Muscle of leg (tissue), 11 donors: ENCODE results near the gene OR10C1. TPM values are rescaled to one million over a fixed set of nuclear protein-coding genes. Genes with fewer than 3 reads are reported as not detected.

Experiments
- DNase-seq: peaks from one replicate; pipeline ENCODE4 v3.0.0; 2013
- H3K27ac ChIP-seq: one replicate; pipeline ENCODE4 v1.5.1; 2013; ENCODE audit warnings: mild to moderate bottlenecking, low read length, control low read depth
- H3K27me3 ChIP-seq: one replicate; pipeline ENCODE4 v1.6.1; 2013; ENCODE audit warnings: low read length; ENCODE audit not compliant: control insufficient read depth, insufficient read depth
- H3K36me3 ChIP-seq: one replicate; pipeline ENCODE4 v1.6.1; 2013; ENCODE audit warnings: low read length; ENCODE audit not compliant: control insufficient read depth, insufficient read depth
- H3K4me1 ChIP-seq: one replicate; pipeline ENCODE4 v1.6.1; 2013; ENCODE audit warnings: low read length; ENCODE audit not compliant: control insufficient read depth, insufficient read depth
- H3K4me3 ChIP-seq: one replicate; pipeline ENCODE4 v1.5.1; 2013; ENCODE audit warnings: low read length, control low read depth
- H3K9me3 ChIP-seq: replicated peaks from 2 replicates; pipeline ENCODE4 v1.6.1; 2013; ENCODE audit warnings: low read depth, low read length; ENCODE audit not compliant: control insufficient read depth
- WGBS: methylation state at CpG from one replicate; pipeline ENCODE4 v1.1.5; 2013; ENCODE audit warnings: missing lambda C conversion rate; ENCODE audit not compliant: insufficient coverage; 5-methylcytosine and 5-hydroxymethylcytosine counted together
- polyA plus RNA-seq, 8 donors: library from polyadenylated mRNA; unstranded; fragments of 120-200 nt; gene quantifications; one replicate each; pipeline versions ENCODE4 v1.2.1 to v1.2.3, GENCODE V29; 2013; ENCODE audit warnings: inconsistent platforms in 1 of 8, low replicate concordance in 1 of 8; ENCODE audit not compliant: insufficient read length in 8 of 8, insufficient read depth in 1 of 8
- total RNA-seq: library from RNA; stranded (reverse); fragments of 120-200 nt; gene quantifications from one replicate; pipeline ENCODE4 v1.2.4, GENCODE V29; 2013

Gene OR10C1
- total and polyA plus RNA-seq, 9 donors, result not detected

- no peaks in the 10 kb centered on the region for H3K4me1 ChIP-seq
- H3K36me3 ChIP-seq, result no peaks in the 10 kb centered on the region
- DNase-seq, result no peak
- no peak overlapping the region for H3K27ac ChIP-seq
- H3K9me3 ChIP-seq, result no peaks in the 10 kb centered on the region
- H3K4me3 ChIP-seq, result no peak overlapping the region
- WGBS, result 80% methylated on average over 1 of the region's 3 CpGs
- no peaks in the 10 kb centered on the region for H3K27me3 ChIP-seq
Observed at GRCh38 chr6:29490055-29490454, 50.9 kb downstream of the OR10C1 start.

GRCh38 chr6:29490552-29490951 lies 51.4 kb downstream of the OR10C1 start:
- no peaks in the 10 kb centered on the region for H3K4me1 ChIP-seq
- H3K9me3 ChIP-seq, result no peaks in the 10 kb centered on the region
- DNase-seq, result no peak
- WGBS, result no CpG with 5 or more reads among the region's 2 CpGs
- H3K27ac ChIP-seq, result no peak overlapping the region
- H3K27me3 ChIP-seq, result no peaks in the 10 kb centered on the region
- H3K36me3 ChIP-seq, result no peaks in the 10 kb centered on the region
- H3K4me3 ChIP-seq, result no peak overlapping the region

Other genes with a start within 250 kb of the OR10C1 start
- not detected for gene OR14J1, start 137.6 kb upstream of the OR10C1 start, total RNA-seq
- gene OR14J1, start 137.6 kb upstream of the OR10C1 start, polyA plus RNA-seq, result under 1 TPM in 6 of 8 donors, not detected in 2; 0.02 to 0.12 (median 0.05) TPM
- not detected for gene OR5V1, start 70.4 kb upstream of the OR10C1 start, total RNA-seq
- gene OR5V1, start 70.4 kb upstream of the OR10C1 start, polyA plus RNA-seq, result not detected
- not detected for gene OR12D3, start 64.0 kb upstream of the OR10C1 start, total RNA-seq
- gene OR12D3, start 64.0 kb upstream of the OR10C1 start, polyA plus RNA-seq, result not detected
- gene OR12D2, start 43.7 kb upstream of the OR10C1 start, total RNA-seq, result not detected
- not detected for gene OR12D2, start 43.7 kb upstream of the OR10C1 start, polyA plus RNA-seq
- gene OR12D1, start 24.4 kb upstream of the OR10C1 start, total RNA-seq, result not detected
- gene OR12D1, start 24.4 kb upstream of the OR10C1 start, polyA plus RNA-seq, result not detected
- gene OR11A1, start 17.8 kb downstream of the OR10C1 start, total RNA-seq, result not detected
- gene OR11A1, start 17.8 kb downstream of the OR10C1 start, polyA plus RNA-seq, result not detected
- not detected for gene OR2H1, start 17.8 kb downstream of the OR10C1 start, total RNA-seq
- gene OR2H1, start 17.8 kb downstream of the OR10C1 start, polyA plus RNA-seq, result under 1 TPM in 1 of 8 donors, not detected in 7; 0.14 TPM
- gene MAS1L, start 48.6 kb downstream of the OR10C1 start, total RNA-seq, result not detected
- not detected for gene MAS1L, start 48.6 kb downstream of the OR10C1 start, polyA plus RNA-seq
- gene UBD, start 120.4 kb downstream of the OR10C1 start, total RNA-seq, result 0.31 TPM
- 1 to 10 TPM in 1 of 8 donors, under 1 TPM in 6, not detected in 1; 0.15 to 1.6 (median 0.32) TPM for gene UBD, start 120.4 kb downstream of the OR10C1 start, polyA plus RNA-seq
- gene OR2H2, start 145.8 kb downstream of the OR10C1 start, total RNA-seq, result not detected
- gene OR2H2, start 145.8 kb downstream of the OR10C1 start, polyA plus RNA-seq, result under 1 TPM; 0.04 to 0.32 (median 0.15) TPM
- 14.0 TPM for gene GABBR1, start 193.9 kb downstream of the OR10C1 start, total RNA-seq
- 10 to 100 TPM; 22.6 to 48.4 (median 37.0) TPM for gene GABBR1, start 193.9 kb downstream of the OR10C1 start, polyA plus RNA-seq
- gene MOG, start 217.8 kb downstream of the OR10C1 start, total RNA-seq, result not detected
- gene MOG, start 217.8 kb downstream of the OR10C1 start, polyA plus RNA-seq, result not detected
- not detected for gene ZFP57, start 241.8 kb downstream of the OR10C1 start, total RNA-seq
- 1 to 10 TPM in 1 of 8 donors, under 1 TPM in 1, not detected in 6; 0.08 to 1.1 TPM for gene ZFP57, start 241.8 kb downstream of the OR10C1 start, polyA plus RNA-seq